Prostate gland (tissue), 2 donors: ENCODE data around the gene KDM8. TPM values are rescaled to one million over a fixed set of nuclear protein-coding genes. Genes with fewer than 3 reads are reported as not detected.

Experiments
- DNase-seq: peaks from one replicate; pipeline ENCODE4 v3.0.0-alpha.2; 2019; ENCODE audit warnings: low spot score
- H3K27ac ChIP-seq, 2 donors: fragments of 200-600 bp; sonication (generic); 2 replicates each; pipeline ENCODE4 v1.5.1; 2017 to 2019
- H3K27me3 ChIP-seq: fragments of 200-600 bp; sonication (generic); replicated peaks from 2 replicates; pipeline ENCODE4 v1.5.1; 2019; ENCODE audit not compliant: insufficient read depth
- H3K36me3 ChIP-seq, 2 donors: fragments of 200-600 bp; sonication (generic); 1 replicate in 1 of 2; 2 replicates in 1 of 2; pipeline versions ENCODE4 v1.5.1 to v1.8.1; 2017 to 2019
- H3K4me1 ChIP-seq: fragments of 200-600 bp; sonication (generic); replicated peaks from 2 replicates; pipeline ENCODE4 v1.5.1; 2019
- H3K4me3 ChIP-seq, 2 donors: fragments of 200-600 bp; sonication (generic); 2 replicates each; pipeline ENCODE4 v1.5.1; 2017 to 2019
- H3K9me3 ChIP-seq: fragments of 200-600 bp; sonication (generic); 2 replicates; pipeline ENCODE4 v1.5.1; 2017
- CTCF ChIP-seq, 4 experiments: fragments of 200-600 bp in 2 of 4; fragments of 450-650 bp in 2 of 4; sonication (generic) in 2 of 4; IDR thresholded peaks; 1 replicate in 3 of 4; 2 replicates in 1 of 4; pipeline ENCODE4 v1.5.1; 2016 to 2019; ENCODE audit warnings: antibody characterized with exemption in 4 of 4, mild to moderate bottlenecking in 2 of 4, moderate library complexity in 2 of 4
- POLR2A ChIP-seq: fragments of 450-650 bp; IDR thresholded peaks from one replicate; pipeline ENCODE4 v1.6.1; 2016; ENCODE audit warnings: antibody characterized with exemption, mild to moderate bottlenecking
- POLR2AphosphoS5 ChIP-seq: sonication (generic); formaldehyde crosslinking; IDR thresholded peaks from one replicate; pipeline ENCODE4 v1.6.1; 2017; ENCODE audit warnings: antibody characterized with exemption
- WGBS: methylation state at CpG from one replicate; pipeline ENCODE4 v1.1.5; 2018; 5-methylcytosine and 5-hydroxymethylcytosine counted together
- intact Hi-C: fragments of 100-400 bp; cut with DNase I; formaldehyde crosslinking; loops from one replicate; pipeline ENCODE4 v1.14.2; 2022
- total RNA-seq, 2 donors: library from RNA; depleted of rRNA; stranded (reverse); fragments of >200 nt; gene quantifications; one replicate each; pipeline ENCODE4 v1.1.0, GENCODE V29; 2016

KDM8 gene
- total RNA-seq, 2 donors from 2014 or later, result 5.6 to 15.3 TPM

GRCh38 chr16:27234603-27235002 lies 31.3 kb downstream of the KDM8 start:
- no peaks in the 10 kb centered on the region for H3K27me3 ChIP-seq
- DNase-seq, result no peak
- no peaks in the 10 kb centered on the region for H3K9me3 ChIP-seq
- peaks cover 0 to 5% of the 10 kb centered on the region in 2 donors for H3K36me3 ChIP-seq
- H3K27ac ChIP-seq, result peak overlapping the region; percentile 56 to 80
- no peak overlapping the region for H3K4me3 ChIP-seq
- WGBS, result 11% methylated on average over 4 of the region's 4 CpGs
- TF ChIP-seq POLR2A (no peak), POLR2AphosphoS5 (no peak), CTCF (IDR thresholded peaks at IDR 0.05) (no peak)
- intact Hi-C loops, result loop anchor here (1.0 to 2.0 kb wide), 2 partner anchors 34 to 134 kb away; partner anchors contain the start of gene NSMCE1
- H3K4me1 ChIP-seq, result peaks cover 28% of the 10 kb centered on the region

GRCh38 chr16:27235055-27235937 lies 32.0 kb downstream of the KDM8 start:
- Histone ChIP-seq H3K36me3 (peaks cover 0 to 4% of the 10 kb centered on the region in 2 donors), H3K9me3 (no peaks in the 10 kb centered on the region), H3K4me3 (peak overlapping the region in 1 of 2 donors; percentile 3), H3K4me1 (peaks cover 28% of the 10 kb centered on the region), H3K27ac (peak overlapping the region; percentile 56 to 80), H3K27me3 (no peaks in the 10 kb centered on the region)
- TF ChIP-seq POLR2A (no peak), CTCF (IDR thresholded peaks at IDR 0.05) (peak; percentile 54 to 80 (median 74)), POLR2AphosphoS5 (peak; percentile 76)
- peak; percentile 83 for DNase-seq
- intact Hi-C loops, result loop anchor here (1.0 to 2.0 kb wide), 2 partner anchors 34 to 133 kb away; partner anchors contain the start of gene NSMCE1
- 16% methylated on average over 23 of the region's 23 CpGs for WGBS

GRCh38 chr16:27235938-27236245 lies 32.6 kb downstream of the KDM8 start:
- DNase-seq, result no peak
- no peaks in the 10 kb centered on the region for H3K9me3 ChIP-seq
- intact Hi-C loops, result loop anchor here (1.0 to 2.0 kb wide), 2 partner anchors 33 to 132 kb away; partner anchors contain the start of gene NSMCE1
- TF ChIP-seq POLR2A, result no peak
- TF ChIP-seq CTCF (IDR thresholded peaks at IDR 0.05), result no peak
- no peak for TF ChIP-seq POLR2AphosphoS5
- no peak overlapping the region for H3K4me3 ChIP-seq
- H3K4me1 ChIP-seq, result peaks cover 28% of the 10 kb centered on the region
- WGBS, result 85% methylated on average over 8 of the region's 8 CpGs
- H3K27ac ChIP-seq, result peak overlapping the region; percentile 56 to 80
- H3K27me3 ChIP-seq, result no peaks in the 10 kb centered on the region
- no peaks in the 10 kb centered on the region for H3K36me3 ChIP-seq

- Histone ChIP-seq H3K36me3 (no peaks in the 10 kb centered on the region), H3K9me3 (no peaks in the 10 kb centered on the region), H3K27ac (peak overlapping the region; percentile 15 to 53), H3K27me3 (no peaks in the 10 kb centered on the region), H3K4me3 (no peak overlapping the region), H3K4me1 (peaks cover 25% of the 10 kb centered on the region)
- no peak for DNase-seq
- intact Hi-C loops, result no loop called here
- TF ChIP-seq POLR2A, result no peak
- no peak for TF ChIP-seq CTCF (IDR thresholded peaks at IDR 0.05)
- TF ChIP-seq POLR2AphosphoS5, result no peak
- 90% methylated on average over 8 of the region's 8 CpGs for WGBS
These were observed 33.4 kb downstream of the KDM8 start for GRCh38 chr16:27236635-27237218.
